SH-SY5Y (cell line): ENCODE data around the gene LRFN4.

ENCODE experiments used
- GATA2 ChIP-seq: IDR thresholded peaks from 2 replicates; pipeline ENCODE4 v1.6.1; 2011; ENCODE audit warnings: mild to moderate bottlenecking, low read depth, low read length
- GATA3 ChIP-seq: IDR thresholded peaks from 2 replicates; pipeline ENCODE4 v1.6.1; 2011; ENCODE audit warnings: low read depth, mild to moderate bottlenecking, low read length, moderate library complexity

LRFN4 gene

DNA sequence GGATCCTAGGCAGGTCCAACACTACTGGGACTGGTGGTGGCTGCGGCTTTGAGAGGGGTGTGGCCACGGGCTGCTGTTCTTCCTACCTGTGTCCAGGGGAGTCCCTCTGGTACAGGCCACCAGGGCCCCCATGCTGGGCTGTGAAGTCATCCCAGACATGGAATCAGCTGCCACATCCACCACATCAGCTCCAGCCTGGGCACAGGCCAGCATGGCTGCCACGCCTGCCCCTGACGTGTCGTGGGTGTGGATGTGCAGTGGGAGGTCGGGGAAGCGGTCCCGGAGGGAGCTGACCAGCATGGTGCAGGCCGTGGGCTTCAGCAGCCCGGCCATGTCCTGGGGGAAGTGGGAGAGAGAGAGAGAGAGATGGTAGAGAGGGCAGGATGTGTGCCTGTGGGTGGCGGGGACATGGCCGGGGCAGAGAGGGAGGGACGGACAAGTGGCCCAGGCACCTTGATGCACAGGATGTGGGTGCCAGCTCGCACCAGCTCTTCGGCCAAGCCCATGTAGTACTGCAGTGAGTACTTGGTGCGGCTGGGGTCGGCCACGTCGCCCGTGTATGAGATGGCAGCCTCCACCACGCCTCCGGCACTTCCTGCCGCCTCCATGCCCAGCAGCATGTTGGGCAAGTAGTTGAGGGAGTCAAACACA is 6.2 kb upstream of the LRFN4 start:
- TF ChIP-seq GATA2 (no peak), GATA3 (no peak)

GRCh38 chr11:66851239-66851596 is 5.6 kb upstream of the LRFN4 start:
- TF ChIP-seq GATA3: no peak
- TF ChIP-seq GATA2: no peak

DNA sequence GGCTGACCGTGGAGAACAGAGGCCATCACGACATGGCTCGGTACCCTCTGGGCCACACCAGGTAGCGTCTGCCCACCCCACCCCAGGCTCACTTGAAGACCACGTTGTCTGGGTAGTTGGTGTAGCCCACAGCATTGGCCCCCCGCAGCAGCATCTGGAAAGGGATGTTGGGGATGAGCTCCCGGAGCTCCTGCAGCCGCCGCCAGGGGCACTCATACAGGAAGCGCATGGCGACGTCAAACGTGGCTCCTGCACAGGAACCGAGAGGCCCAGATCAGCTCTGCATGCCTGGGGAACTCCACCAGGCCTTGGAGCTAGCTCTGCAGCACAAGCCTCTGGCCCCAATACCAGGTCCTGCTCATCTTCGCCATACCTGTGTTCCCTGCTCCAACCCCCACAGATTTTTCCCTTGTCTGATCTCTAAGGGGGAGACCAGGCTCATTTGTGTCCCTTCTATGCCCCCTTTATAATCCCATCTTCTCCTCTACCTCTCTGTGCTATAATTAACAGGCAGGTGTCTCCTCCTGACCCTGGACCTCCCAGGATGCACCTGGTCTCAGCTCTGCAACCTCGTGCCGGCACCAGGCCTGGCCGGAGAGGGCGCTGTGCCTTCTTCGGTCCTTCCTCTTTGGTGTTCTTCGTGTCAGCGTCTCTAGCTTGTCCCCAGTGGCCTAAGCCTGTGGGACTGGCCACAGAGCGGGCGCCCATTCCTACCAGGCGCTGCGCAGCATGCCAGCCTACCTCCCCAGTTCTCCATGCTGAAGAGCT is 5.0 kb upstream of the LRFN4 start:
- TF ChIP-seq GATA3 (no peak), GATA2 (no peak)

GRCh38 chr11:66852466-66853241 is 4.2 kb upstream of the LRFN4 start:
- TF ChIP-seq GATA2 (no peak), GATA3 (no peak)

DNA sequence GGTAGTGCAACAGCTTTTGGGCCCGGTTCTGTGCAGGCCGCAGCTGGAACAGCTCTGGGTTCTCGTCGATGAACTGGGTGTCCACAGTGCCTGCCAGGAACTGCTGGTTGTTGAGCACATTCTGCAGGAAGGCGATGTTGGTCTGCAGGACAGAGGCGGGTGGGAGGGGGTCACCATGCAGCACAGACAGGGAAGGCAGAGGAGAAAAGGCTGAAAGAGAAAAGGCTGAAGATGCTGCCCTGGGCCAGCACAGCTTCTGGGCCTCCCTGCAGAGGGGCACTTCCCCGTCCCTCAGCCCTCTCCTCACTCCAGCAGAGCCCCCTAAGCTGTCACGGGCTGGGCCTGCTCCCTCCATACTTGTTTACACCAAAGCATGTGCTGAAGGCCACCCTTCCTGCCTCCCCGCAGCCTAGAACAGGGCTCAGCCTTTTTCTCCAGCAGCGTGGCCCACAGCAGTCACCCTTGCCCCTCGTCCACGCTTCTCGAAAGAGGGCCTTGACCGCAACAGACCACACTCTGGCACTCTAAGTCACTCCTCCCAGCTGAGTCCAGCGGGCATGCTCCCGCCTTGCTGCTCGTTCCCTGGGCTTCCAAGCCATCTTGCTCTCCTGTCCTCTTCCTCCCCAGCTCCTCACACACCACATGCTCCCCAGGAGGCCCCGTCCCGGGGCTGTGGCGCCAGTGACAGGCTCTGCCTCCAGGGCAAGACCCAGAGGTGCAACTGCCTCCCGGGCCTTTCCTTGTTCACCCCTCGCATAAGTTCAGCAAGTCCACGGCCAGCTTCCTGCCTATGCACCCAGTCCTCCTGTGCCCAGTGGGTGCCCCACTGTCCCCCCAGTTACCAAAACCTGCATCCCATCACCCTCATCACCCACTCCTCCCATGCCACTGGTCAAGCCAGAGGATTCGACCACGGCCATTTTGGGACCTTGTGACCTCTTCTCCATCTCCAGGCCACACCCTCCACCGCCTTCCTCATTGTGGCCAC is 3.3 kb upstream of the LRFN4 start:
- TF ChIP-seq GATA3: no peak
- no peak for TF ChIP-seq GATA2

- TF ChIP-seq GATA2: no peak
- no peak for TF ChIP-seq GATA3
These were observed 2.6 kb upstream of the LRFN4 start for GRCh38 chr11:66854231-66854661.

GRCh38 chr11:66854729-66855211 is 2.1 kb upstream of the LRFN4 start:
- TF ChIP-seq GATA3: no peak
- no peak for TF ChIP-seq GATA2

DNA sequence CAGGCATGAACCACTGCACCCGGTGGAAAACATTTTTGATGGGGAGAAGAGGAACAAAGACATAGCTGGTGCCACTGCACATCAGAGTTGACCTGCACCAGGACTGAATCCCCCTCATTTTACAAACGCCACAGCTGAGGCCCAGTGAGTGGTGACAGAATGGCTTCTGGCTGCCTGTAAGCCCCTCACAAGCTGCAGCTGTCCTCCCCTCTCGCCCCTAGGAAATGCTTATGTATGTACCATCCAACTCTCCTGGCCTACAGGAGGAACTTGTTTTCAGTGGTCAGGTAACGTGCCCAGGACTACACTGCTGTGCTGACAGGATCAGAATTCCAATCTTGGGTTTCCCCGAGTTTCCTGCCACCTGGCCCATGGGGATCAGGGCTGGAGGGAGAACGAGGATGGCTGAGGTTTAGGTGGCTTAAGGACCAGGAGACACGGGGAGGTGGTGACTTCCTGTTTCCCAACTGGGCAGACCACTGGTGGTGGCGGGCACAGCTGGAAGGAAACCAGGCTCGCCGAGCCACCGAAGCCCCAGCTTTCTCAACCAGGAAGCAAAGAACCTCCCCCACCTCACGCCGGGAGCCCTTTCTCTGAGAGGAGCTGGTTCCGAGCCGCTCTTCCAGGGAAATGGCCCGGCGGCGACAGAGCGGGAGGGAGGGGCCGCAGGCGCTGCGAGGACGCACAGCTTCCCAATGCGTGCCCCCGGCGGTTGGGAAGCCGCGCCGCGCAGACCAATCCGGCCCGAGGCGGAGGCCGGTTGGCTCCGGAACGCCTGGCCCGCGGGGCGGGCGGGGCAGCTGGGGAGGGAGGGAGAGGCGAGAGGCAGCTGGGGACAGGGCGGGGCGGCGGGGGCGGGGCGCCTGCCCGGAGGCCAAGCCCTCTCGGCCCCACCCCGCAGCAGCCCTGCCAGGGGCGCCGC is 1.0 kb upstream of the LRFN4 start:
- TF ChIP-seq GATA3: no peak
- no peak for TF ChIP-seq GATA2

DNA sequence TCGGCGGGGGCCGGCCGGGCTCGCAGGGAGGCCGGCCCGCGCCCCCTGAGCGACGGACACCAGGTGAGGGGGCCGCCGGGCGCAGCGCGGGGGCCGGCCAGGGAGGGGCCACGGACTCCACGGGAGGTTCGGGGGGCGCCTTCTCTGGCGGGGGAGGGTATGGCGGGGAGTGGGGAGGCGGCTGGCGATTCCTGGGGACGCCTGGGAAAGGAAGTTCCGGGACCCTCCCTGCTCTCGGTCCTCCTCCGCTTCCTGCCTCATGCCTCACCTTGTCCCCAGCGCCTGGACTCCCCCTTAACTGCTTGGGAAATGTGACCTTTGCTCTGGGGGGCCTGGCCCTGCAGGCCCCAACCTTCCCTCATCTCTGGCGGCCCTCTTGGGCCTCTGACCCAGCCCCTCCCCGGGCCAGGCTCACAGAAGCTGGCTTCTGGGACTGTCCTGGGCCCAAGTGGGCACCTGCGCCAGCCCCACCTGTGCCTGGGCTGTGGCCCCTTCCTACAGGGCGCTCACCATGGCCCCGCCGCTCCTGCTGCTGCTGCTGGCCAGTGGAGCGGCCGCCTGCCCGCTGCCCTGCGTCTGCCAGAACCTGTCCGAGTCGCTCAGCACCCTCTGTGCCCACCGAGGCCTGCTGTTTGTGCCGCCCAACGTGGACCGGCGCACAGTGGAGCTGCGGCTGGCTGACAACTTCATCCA is 516 bp downstream of the LRFN4 start:
- TF ChIP-seq GATA2: no peak
- TF ChIP-seq GATA3: no peak

GRCh38 chr11:66857927-66858185 is 992 bp downstream of the LRFN4 start:
- TF ChIP-seq GATA3 (no peak), GATA2 (no peak)

- TF ChIP-seq GATA2 (no peak), GATA3 (no peak)
These were observed 1.5 kb downstream of the LRFN4 start for GRCh38 chr11:66858186-66858938.
